Left renal cortex interstitium (tissue), 4 donors: ENCODE results near the gene PXK. TPM values are rescaled to one million over a fixed set of nuclear protein-coding genes. Genes with fewer than 3 reads are reported as not detected.

ENCODE experiments used
- DNase-seq, 4 donors: peaks; one replicate each; pipeline ENCODE4 v3.0.0-alpha.2; 2013; ENCODE audit warnings: low read depth in 4 of 4, low spot score in 2 of 4, missing footprints in 1 of 4
- polyA plus RNA-seq, 4 donors: library from polyadenylated mRNA; unstranded; fragments of 120-200 nt; gene quantifications; one replicate each; pipeline ENCODE4 v1.2.1, GENCODE V29; 2013; ENCODE audit not compliant: insufficient read length in 4 of 4

PXK gene
- polyA plus RNA-seq, 4 donors, result 21.8 to 33.0 (median 29.4) TPM

GRCh38 chr3:58441514-58442450, 109.1 kb downstream of the PXK start:
- no peak for DNase-seq

- DNase-seq, result no peak
Observed at GRCh38 chr3:58452176-58452575, 119.5 kb downstream of the PXK start.

GRCh38 chr3:58459160-58459559, 126.5 kb downstream of the PXK start:
- no peak for DNase-seq

- no peak for DNase-seq
Observed at GRCh38 chr3:58462829-58463180, 130.1 kb downstream of the PXK start.

GRCh38 chr3:58463181-58463941, 130.7 kb downstream of the PXK start:
- peak in 1 of 4 donors; percentile 36 for DNase-seq

- DNase-seq, result no peak
Observed at GRCh38 chr3:58463942-58464271, 131.2 kb downstream of the PXK start.

GRCh38 chr3:58464866-58465265, 132.2 kb downstream of the PXK start:
- no peak for DNase-seq

GRCh38 chr3:58466899-58467563, 134.3 kb downstream of the PXK start:
- DNase-seq, result no peak

GRCh38 chr3:58469096-58469495, 136.4 kb downstream of the PXK start:
- no peak for DNase-seq

- DNase-seq, result no peak
Observed at GRCh38 chr3:58470363-58471024, 137.8 kb downstream of the PXK start.

- DNase-seq, result no peak
Observed at GRCh38 chr3:58471025-58471887, 138.6 kb downstream of the PXK start.

- no peak for DNase-seq
Observed at GRCh38 chr3:58473275-58473674, 140.6 kb downstream of the PXK start.

GRCh38 chr3:58474348-58474911, 141.7 kb downstream of the PXK start:
- DNase-seq, result no peak

- DNase-seq, result no peak
Observed at GRCh38 chr3:58474967-58475578, 142.4 kb downstream of the PXK start.

Other genes starting within 250 kb of the PXK start
- gene DNASE1L3, start 121.9 kb upstream of the PXK start, polyA plus RNA-seq, result 10 to 100 TPM in 2 of 4 donors, 1 to 10 TPM in 2; 2.5 to 19.7 (median 10.1) TPM
- 10 to 100 TPM in 3 of 4 donors, 1 to 10 TPM in 1; 9.2 to 13.8 (median 11.1) TPM for gene ABHD6, start 95.1 kb upstream of the PXK start, polyA plus RNA-seq
- 10 to 100 TPM; 19.5 to 26.9 (median 20.1) TPM for gene RPP14, start 26.6 kb upstream of the PXK start, polyA plus RNA-seq
- 10 to 100 TPM; 10.5 to 17.9 (median 14.3) TPM for gene HTD2, start 26.4 kb upstream of the PXK start, polyA plus RNA-seq
- 100 to 1,000 TPM in 3 of 4 donors, 10 to 100 TPM in 1; 97.2 to 128 (median 115) TPM for gene PDHB, start 100.9 kb downstream of the PXK start, polyA plus RNA-seq
- gene KCTD6, start 159.2 kb downstream of the PXK start, polyA plus RNA-seq, result 10 to 100 TPM; 29.1 to 37.1 (median 32.1) TPM
- 10 to 100 TPM; 34.9 to 45.1 (median 39.9) TPM for gene ACOX2, start 204.3 kb downstream of the PXK start, polyA plus RNA-seq
- gene FAM107A, start 244.5 kb downstream of the PXK start, polyA plus RNA-seq, result 1 to 10 TPM; 3.7 to 7.4 (median 5.4) TPM